HepG2 (cell line): ENCODE data around the gene KANSL3. TPM values are rescaled to one million over a fixed set of nuclear protein-coding genes. Genes with fewer than 3 reads are reported as not detected.

Source experiments
- ATAC-seq: fragments of 200-7000 bp; cut with Tn5 transposase; 3 replicates; pipeline ENCODE4 v1.9.1; 2020; ENCODE audit warnings: mild to moderate bottlenecking, moderate library complexity
- BruUV-seq: library from RNA; stranded (reverse); fragments of 400-500 nt; replicated peaks from 2 replicates; lab custom pipeline; 2021; lab: Mats Ljungman, UMichigan
- CTCF ChIA-PET: fragments of 300-600 bp; formaldehyde crosslinking; extraction: SDS; loops from one replicate; lab custom pipeline; 2021; ENCODE audit warnings: low total read pairs, inconsistent platforms, low intra/inter-chr PET ratio; lab: Yijun Ruan, JAX
- POLR2A ChIA-PET: fragments of 350-600 bp; sonication (Branson Sonifier 250); formaldehyde crosslinking; loops from one replicate; lab custom pipeline; 2020; ENCODE audit warnings: antibody characterized with exemption, inconsistent platforms; lab: Yijun Ruan, JAX
- DNase-seq: peaks from one replicate; pipeline ENCODE4 v3.0.0-alpha.2; 2015; ENCODE audit warnings: low spot score
- FAIRE-seq: peaks from 3 replicates; lab custom pipeline; 2011; peaks lifted over from hg19 to GRCh38; lab: Jason Lieb, UNC
- H2AFZ ChIP-seq: one replicate; pipeline ENCODE4 v1.6.1; 2011; ENCODE audit warnings: low read length, inconsistent platforms
- H3K27ac ChIP-seq: fragments of 300-600 bp; 3 replicates; pipeline ENCODE4 v1.8.0; 2011; ENCODE audit warnings: mixed run types, mild to moderate bottlenecking, mixed read lengths, low read length, inconsistent platforms; ENCODE audit not compliant: insufficient read depth; ENCODE audit errors: extremely low read length
- H3K27me3 ChIP-seq, 2 experiments: fragments of 200-600 bp in 1 of 2; 2 replicates in 1 of 2; 3 replicates in 1 of 2; pipeline versions ENCODE4 v1.6.0 to v1.8.0; 2011; ENCODE audit warnings: low read length in 2 of 2, mild to moderate bottlenecking in 2 of 2, moderate library complexity in 2 of 2, inconsistent platforms in 1 of 2; ENCODE audit not compliant: insufficient read depth in 2 of 2, control insufficient read depth in 1 of 2
- H3K36me3 ChIP-seq, 2 experiments: fragments of 200-600 bp in 1 of 2; replicated peaks in 1 of 2; 2 replicates in 1 of 2; 3 replicates in 1 of 2; pipeline versions ENCODE4 v1.5.1 to v1.8.0; 2011; ENCODE audit warnings: low read length in 2 of 2, inconsistent platforms in 1 of 2; ENCODE audit not compliant: insufficient read depth in 2 of 2, control insufficient read depth in 1 of 2
- H3K4me1 ChIP-seq: 2 replicates; pipeline ENCODE4 v1.5.1; 2012; ENCODE audit warnings: low read length, inconsistent platforms; ENCODE audit not compliant: insufficient read depth
- H3K4me2 ChIP-seq: 2 replicates; pipeline ENCODE4 v1.6.0; 2011; ENCODE audit warnings: low read depth, low read length, inconsistent platforms
- H3K4me3 ChIP-seq, 3 experiments: fragments of 200-600 bp in 1 of 3; sonication (generic), shearing (Covaris generic) in 1 of 3; replicated peaks in 1 of 3; 2 replicates each; pipeline ENCODE4 v1.5.1; 2011 to 2016; ENCODE audit warnings: low read length in 3 of 3, inconsistent platforms in 2 of 3, low read depth in 2 of 3, mild to moderate bottlenecking in 2 of 3, control low read depth in 1 of 3, mixed read lengths in 1 of 3; ENCODE audit not compliant: insufficient read depth in 1 of 3
- H3K79me2 ChIP-seq: one replicate; pipeline ENCODE4 v1.6.1; 2011; ENCODE audit warnings: low read length, inconsistent platforms; ENCODE audit not compliant: insufficient read depth
- H3K9ac ChIP-seq: 2 replicates; pipeline ENCODE4 v1.6.0; 2011; ENCODE audit warnings: mild to moderate bottlenecking, low read depth, low read length, inconsistent platforms; ENCODE audit not compliant: insufficient read depth
- H3K9me3 ChIP-seq: 2 replicates; pipeline ENCODE4 v1.5.1; 2012; ENCODE audit warnings: mild to moderate bottlenecking, low read length
- H4K20me1 ChIP-seq: 2 replicates; pipeline ENCODE4 v1.6.0; 2011; ENCODE audit warnings: inconsistent platforms, mild to moderate bottlenecking, low read length, moderate library complexity; ENCODE audit not compliant: insufficient read depth
- CBX1 ChIP-seq: IDR thresholded peaks from one replicate; pipeline ENCODE4 v1.6.1; 2016; ENCODE audit warnings: antibody characterized with exemption, low read depth
- CTCF ChIP-seq: sonication (generic); formaldehyde crosslinking; IDR thresholded peaks from 2 replicates; pipeline ENCODE4 v1.5.0; 2020; ENCODE audit warnings: mild to moderate bottlenecking, missing genetic modification reagents, moderate library complexity
- EEA1 ChIP-seq: sonication (generic); formaldehyde crosslinking; IDR thresholded peaks from 2 replicates; pipeline ENCODE4 v1.5.1; 2020; ENCODE audit warnings: mild to moderate bottlenecking, missing genetic modification reagents, borderline replicate concordance
- ELF3 ChIP-seq: IDR thresholded peaks from 2 replicates; pipeline ENCODE4 v1.6.1; 2016; ENCODE audit warnings: missing genetic modification reagents, missing compliant biosample characterization
- NBN ChIP-seq: fragments of 450-650 bp; conservative IDR thresholded peaks from 2 replicates; pipeline ENCODE4 v1.6.1; 2017
- NFYB ChIP-seq: sonication (generic); formaldehyde crosslinking; IDR thresholded peaks from 2 replicates; pipeline ENCODE4 v1.4.0; 2020; ENCODE audit warnings: missing genetic modification reagents
- SKI ChIP-seq: fragments of 450-650 bp; IDR thresholded peaks from one replicate; pipeline ENCODE4 v1.6.1; 2018; ENCODE audit warnings: mild to moderate bottlenecking; ENCODE audit not compliant: partially characterized antibody
- SNRNP70 ChIP-seq: fragments of 200-400 bp; formaldehyde crosslinking; IDR thresholded peaks from 2 replicates; pipeline ENCODE4 v1.6.1; 2017; ENCODE audit warnings: mild to moderate bottlenecking, low read depth, low read length, moderate library complexity
- ZBTB42 ChIP-seq: sonication (generic); formaldehyde crosslinking; IDR thresholded peaks from 2 replicates; pipeline ENCODE4 v1.5.0; 2020; ENCODE audit warnings: mild to moderate bottlenecking, missing genetic modification reagents
- ZMYM2 ChIP-seq: sonication (generic); formaldehyde crosslinking; IDR thresholded peaks from 2 replicates; pipeline ENCODE4 v1.8.0; 2022; ENCODE audit warnings: mild to moderate bottlenecking, missing genetic modification reagents
- ZNF382 ChIP-seq: sonication (generic); formaldehyde crosslinking; IDR thresholded peaks from 2 replicates; pipeline ENCODE4 v1.5.0; 2020; ENCODE audit warnings: missing genetic modification reagents, mild to moderate bottlenecking, borderline replicate concordance
- ZNF562 ChIP-seq: sonication (generic); formaldehyde crosslinking; IDR thresholded peaks from 2 replicates; pipeline ENCODE4 v1.8.0; 2022; ENCODE audit warnings: missing genetic modification reagents, borderline replicate concordance
- ZNF605 ChIP-seq: sonication (generic); formaldehyde crosslinking; IDR thresholded peaks from 2 replicates; pipeline ENCODE4 v1.8.0; 2022; ENCODE audit warnings: mild to moderate bottlenecking, missing genetic modification reagents
- ZNF749 ChIP-seq: sonication (generic); formaldehyde crosslinking; IDR thresholded peaks from 2 replicates; pipeline ENCODE4 v1.8.0; 2022; ENCODE audit warnings: mild to moderate bottlenecking, missing genetic modification reagents, moderate library complexity, borderline replicate concordance
- WGBS: methylation state at CpG from one replicate; pipeline ENCODE4 v1.1.6; 2017; ENCODE audit warnings: low lambda C conversion rate; 5-methylcytosine and 5-hydroxymethylcytosine counted together
- in situ Hi-C: cut with HindIII; loops from 2 replicates; pipeline ENCODE4 v1.10.0; 2017; ENCODE audit warnings: low pct_unique_long_range_greater_than_20kb; ENCODE audit not compliant: extremely low pct_ligation_motif_present
- intact Hi-C: fragments of 100-400 bp; cut with micrococcal nuclease; formaldehyde crosslinking; loops from one replicate; pipeline ENCODE4 v1.10.0; 2022; ENCODE audit not compliant: unreplicated experiment
- polyA plus RNA-seq, 8 experiments: library from polyadenylated mRNA; depleted of rRNA in 3 of 8; stranded (reverse) in 7 of 8; unstranded in 1 of 8; fragments of >200 nt; fragmentation: Illumina TruSeq in 4 of 8; extraction: Trizol in 4 of 8; gene quantifications; 2 replicates each; pipeline versions ENCODE4 v1.2.1 to v1.2.3, GENCODE V29; 2011 to 2016; ENCODE audit warnings: low read depth in 4 of 8, missing spikeins in 1 of 8, mixed read lengths in 1 of 8; ENCODE audit not compliant: insufficient read depth in 1 of 8
- total RNA-seq, 5 experiments: library from RNA; depleted of rRNA; stranded (reverse); fragments of >200 nt; fragmentation: Illumina TruSeq; extraction: Trizol; gene quantifications; 2 replicates each; pipeline ENCODE4 v1.2.3, GENCODE V29; 2016; ENCODE audit warnings: low read depth in 1 of 5

KANSL3 gene
- total and polyA plus RNA-seq, 2 of the 13 experiments (the other 11 are each of a cell fraction or from before 2014, with no cell fraction given) = 20.8 to 37.3 TPM

- Histone ChIP-seq H3K36me3 (no peaks in the 10 kb centered on the region), H3K27ac (no peak overlapping the region), H4K20me1 (no peaks in the 10 kb centered on the region), H3K4me3 (no peak overlapping the region), H3K9ac (no peak overlapping the region), H3K4me1 (no peaks in the 10 kb centered on the region), H2AFZ (no peak overlapping the region), H3K79me2 (no peaks in the 10 kb centered on the region), H3K27me3 (peaks cover 0 to 33% of the 10 kb centered on the region in 2 experiments; a peak in 4 of 5 replicates), H3K4me2 (no peak overlapping the region), H3K9me3 (no peaks in the 10 kb centered on the region)
- BruUV-seq = no TSS peak
- 81% methylated on average over 6 of the region's 6 CpGs for WGBS
- in situ Hi-C loops (no loop called here), intact Hi-C loops (no loop called here)
- no peak for TF ChIP-seq ZNF749 (CRISPR knock-in tag)
- no peak for TF ChIP-seq ZBTB42
- no peak for TF ChIP-seq EEA1 (CRISPR knock-in tag)
- no peak for TF ChIP-seq ZNF382 (CRISPR knock-in tag)
- no peak for TF ChIP-seq CTCF (CRISPR knock-in tag)
- TF ChIP-seq NFYB = no peak
- no peak for TF ChIP-seq ELF3
- no peak for TF ChIP-seq NBN
- TF ChIP-seq CBX1 = no peak
- TF ChIP-seq ZMYM2 = no peak
- TF ChIP-seq ZNF562 (CRISPR knock-in tag) = no peak
- no peak for TF ChIP-seq ZNF605 (CRISPR knock-in tag)
- no peak for TF ChIP-seq SNRNP70
- TF ChIP-seq SKI = no peak
- FAIRE-seq (no peak), DNase-seq (no peak), ATAC-seq (no peak)
- POLR2A ChIA-PET = no interaction called here
- CTCF ChIA-PET = no interaction called here
Observed at GRCh38 chr2:96647681-96648080, 9.6 kb upstream of the KANSL3 start.
